ENCODE measurements around the gene OSBPL3.

Gene OSBPL3

DNA sequence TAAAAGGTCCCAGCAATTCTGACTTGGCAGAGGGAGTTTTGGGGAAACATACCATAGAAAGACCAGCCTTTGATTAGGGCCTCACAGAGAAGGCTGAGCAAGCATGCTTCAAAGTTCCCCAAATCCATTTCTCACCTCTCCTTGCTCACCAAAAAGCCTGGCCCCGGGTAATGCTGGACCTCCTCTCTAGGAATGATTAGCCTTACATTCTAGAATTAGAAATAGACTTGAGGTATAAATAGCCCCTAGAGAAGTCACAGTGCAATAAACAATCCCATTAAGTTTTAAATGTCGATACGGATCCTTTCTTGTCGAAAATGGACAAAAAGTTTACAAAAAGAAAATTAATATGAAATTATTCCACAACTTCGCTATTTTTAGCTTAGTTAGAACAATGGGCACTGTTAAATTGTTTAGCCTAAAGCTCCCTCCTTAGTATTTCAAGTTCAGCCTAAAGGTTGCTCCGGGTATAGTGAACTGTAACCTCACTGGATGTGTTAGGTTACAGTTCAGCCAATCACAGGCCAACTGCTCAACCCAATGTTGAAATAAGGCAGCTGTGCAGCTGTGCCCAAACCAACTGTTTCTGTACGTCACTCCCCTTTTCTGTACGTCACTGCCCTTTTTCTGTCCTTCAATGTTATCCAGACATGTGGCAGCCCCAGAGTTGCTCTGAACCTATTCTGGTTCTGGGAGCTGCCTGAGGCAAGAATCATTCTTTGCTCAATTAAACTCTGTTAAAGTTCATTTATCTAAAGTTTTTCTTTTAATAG is 214.8 kb downstream of the OSBPL3 start:
- Histone ChIP-seq H3K4me1 (ENCODE audit: insufficient read depth, low read length) (0 out of 2 replicates have a peak, but pooled peaks cover 2% of the 10 kb centered on the region), H3K36me3 (ENCODE audit: insufficient read depth, low read length) (no peaks in the 10 kb centered on the region), H3K9ac (ENCODE audit: low read depth, low read length) (no peak overlapping the region), H3K9me3 (ENCODE audit: control insufficient read depth, insufficient read depth, low read length) (no peaks in the 10 kb centered on the region)

GRCh38 chr7:24764011-24764410 is 216.0 kb downstream of the OSBPL3 start:
- Histone ChIP-seq H3K4me1 (ENCODE audit: insufficient read depth, low read length) (0 out of 2 replicates have a peak, but pooled peaks cover 2% of the 10 kb centered on the region), H3K9ac (ENCODE audit: low read depth, low read length) (no peak overlapping the region), H3K36me3 (ENCODE audit: insufficient read depth, low read length) (no peaks in the 10 kb centered on the region), H3K9me3 (ENCODE audit: control insufficient read depth, insufficient read depth, low read length) (no peaks in the 10 kb centered on the region)

DNA sequence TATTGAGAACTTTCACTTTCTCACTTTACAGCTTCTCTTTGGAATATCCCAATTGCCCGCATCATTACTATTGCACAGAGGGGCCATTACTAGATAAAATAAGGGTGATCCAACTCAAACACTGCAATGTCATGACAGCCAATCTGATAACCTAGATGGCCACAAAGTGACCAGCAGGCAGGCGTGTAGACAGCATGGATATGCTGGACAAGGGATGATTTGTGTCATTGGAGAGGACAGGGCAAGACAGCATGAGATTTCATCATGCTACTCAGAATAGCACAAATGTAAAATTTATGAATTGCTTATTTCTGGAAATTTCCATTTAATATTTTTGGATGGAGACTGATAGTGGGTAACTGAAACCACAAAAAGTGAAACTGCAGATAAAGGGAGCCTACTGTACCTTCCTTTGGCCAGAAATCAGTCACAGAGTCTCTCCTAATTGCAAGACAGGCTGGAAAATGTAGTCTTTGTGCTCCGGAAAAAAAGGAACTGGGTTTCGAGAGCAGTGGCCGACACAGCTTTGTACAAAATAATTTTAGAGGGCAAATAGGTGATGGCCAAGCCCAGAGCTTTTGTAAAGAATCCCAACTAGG is 216.6 kb downstream of the OSBPL3 start:
- H3K36me3 ChIP-seq (ENCODE audit: insufficient read depth, low read length) = no peaks in the 10 kb centered on the region
- H3K9ac ChIP-seq (ENCODE audit: low read depth, low read length) = no peak overlapping the region
- H3K4me1 ChIP-seq (ENCODE audit: insufficient read depth, low read length) = 0 out of 2 replicates have a peak, but pooled peaks cover 2% of the 10 kb centered on the region
- no peaks in the 10 kb centered on the region for H3K9me3 ChIP-seq (ENCODE audit: control insufficient read depth, insufficient read depth, low read length)

- Histone ChIP-seq H3K9me3 (ENCODE audit: control insufficient read depth, insufficient read depth, low read length) (no peaks in the 10 kb centered on the region), H3K36me3 (ENCODE audit: insufficient read depth, low read length) (no peaks in the 10 kb centered on the region), H3K4me1 (ENCODE audit: insufficient read depth, low read length) (no peaks in the 10 kb centered on the region), H3K9ac (ENCODE audit: low read depth, low read length) (no peak overlapping the region)
These were observed 217.2 kb downstream of the OSBPL3 start for GRCh38 chr7:24762771-24763170.

- no peaks in the 10 kb centered on the region for H3K36me3 ChIP-seq (ENCODE audit: insufficient read depth, low read length)
- H3K9me3 ChIP-seq (ENCODE audit: control insufficient read depth, insufficient read depth, low read length) = no peaks in the 10 kb centered on the region
- H3K4me1 ChIP-seq (ENCODE audit: insufficient read depth, low read length) = no peaks in the 10 kb centered on the region
- no peak overlapping the region for H3K9ac ChIP-seq (ENCODE audit: low read depth, low read length)
These were observed 219.0 kb downstream of the OSBPL3 start for GRCh38 chr7:24760968-24761367.

DNA sequence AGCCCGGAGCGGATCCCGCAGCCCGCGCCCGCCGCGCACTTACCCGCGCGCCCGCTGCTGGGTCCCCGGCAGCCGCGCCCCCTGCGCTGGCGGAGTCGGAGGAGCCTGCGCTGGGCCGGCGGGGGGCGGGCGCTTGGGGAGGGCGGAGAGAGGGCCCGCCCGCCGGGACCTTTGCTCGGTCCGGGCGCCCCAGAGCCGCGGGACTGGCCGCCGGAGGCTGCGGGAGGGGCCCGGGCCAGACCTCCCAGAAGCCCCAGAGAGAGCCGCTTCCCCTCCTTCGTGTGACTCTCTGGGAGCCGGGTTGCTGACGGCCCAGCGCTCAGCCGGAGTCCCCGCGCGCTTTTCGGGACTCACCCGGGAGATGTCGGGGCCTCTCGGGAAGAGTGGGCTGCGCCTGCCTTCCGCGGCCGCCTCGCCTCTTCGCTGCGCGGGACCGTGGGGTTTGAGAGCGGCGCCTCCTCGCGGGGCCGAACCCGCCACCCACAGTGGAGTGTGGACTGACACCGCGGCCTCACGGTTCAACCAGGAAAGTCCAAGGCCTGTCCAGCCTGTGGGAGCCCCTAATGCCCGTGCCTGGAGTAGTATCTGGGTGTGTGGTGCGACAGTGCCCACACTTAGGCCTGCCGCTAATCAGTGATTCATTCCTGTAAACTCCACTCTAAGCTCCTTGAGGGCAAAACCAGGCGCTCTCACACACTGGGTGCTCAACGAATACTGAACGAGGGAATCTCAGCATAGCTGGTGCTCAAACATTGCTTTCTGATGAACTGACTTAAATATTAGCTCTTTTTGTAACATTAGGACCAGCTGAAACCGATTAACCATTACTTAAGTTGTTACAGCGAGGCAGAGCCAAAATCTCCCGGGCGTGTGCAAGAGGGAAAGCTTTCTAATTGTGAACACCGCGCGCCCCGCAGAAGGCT is 222.4 kb downstream of the OSBPL3 start, which contains the start of gene GSDME:
GSDME (minus strand) TSS at position 112 of the 923 bp plus-strand sequence. CDS start 7,690 bp downstream, outside the sequence.
- H3K9ac ChIP-seq (ENCODE audit: low read depth, low read length) = peak within 1 kb of the TSS; percentile 76
- H3K4me1 ChIP-seq (ENCODE audit: insufficient read depth, low read length) = no peaks in the 10 kb centered on the region

GRCh38 chr7:24756545-24757352 is 223.2 kb downstream of the OSBPL3 start:
- Histone ChIP-seq H3K9me3 (ENCODE audit: control insufficient read depth, insufficient read depth, low read length) (no peaks in the 10 kb centered on the region), H3K9ac (ENCODE audit: low read depth, low read length) (peak overlapping the region; percentile 76), H3K36me3 (ENCODE audit: insufficient read depth, low read length) (no peaks in the 10 kb centered on the region), H3K4me1 (ENCODE audit: insufficient read depth, low read length) (no peaks in the 10 kb centered on the region)

More for the DNA sequence above, 222.4 kb downstream of the OSBPL3 start, which contains the start of gene GSDME:
- Histone ChIP-seq H3K36me3 (ENCODE audit: insufficient read depth, low read length) (no peaks in the 10 kb centered on the region), H3K9me3 (ENCODE audit: control insufficient read depth, insufficient read depth, low read length) (no peaks in the 10 kb centered on the region)

DNA sequence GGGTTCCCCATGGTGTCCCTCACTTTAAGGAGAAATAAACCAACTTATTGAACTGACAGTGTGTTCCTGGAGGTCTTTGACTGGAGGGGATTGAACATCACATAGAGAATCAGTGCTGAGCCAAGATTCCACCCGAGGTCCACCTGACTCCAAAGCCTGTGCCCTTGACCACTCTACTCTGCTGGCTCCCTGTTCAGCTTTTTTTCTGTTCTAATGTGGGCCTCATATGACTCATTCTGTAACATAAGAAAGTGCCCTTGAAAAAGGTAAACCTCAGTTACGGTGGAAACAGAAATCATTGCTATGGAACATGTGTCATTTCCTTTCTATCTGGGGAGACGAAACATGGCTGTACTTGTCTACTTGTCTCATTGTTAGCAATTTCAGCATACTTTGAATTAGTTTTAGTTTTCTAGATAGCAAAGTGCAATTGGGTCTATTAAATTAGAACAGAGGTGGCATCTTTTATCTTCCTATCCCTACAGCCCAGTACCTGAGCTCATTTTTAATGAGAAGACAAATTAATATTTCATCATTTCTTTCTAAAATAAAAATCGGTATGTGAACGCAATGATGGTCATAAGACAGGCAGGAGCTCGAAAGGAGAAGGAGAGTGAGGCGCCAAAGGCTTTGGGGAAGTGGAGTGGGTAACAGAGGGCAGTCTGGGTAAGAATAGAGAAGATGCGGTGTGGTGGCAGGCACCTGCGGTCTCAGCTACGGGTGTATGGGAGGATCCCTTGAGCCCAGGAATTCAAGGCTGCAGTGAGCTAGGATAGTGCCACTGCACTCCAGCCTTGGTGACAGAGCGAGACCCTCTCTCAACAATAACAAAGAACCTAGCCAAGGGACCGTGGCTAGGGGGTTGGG is 224.2 kb downstream of the OSBPL3 start:
- H3K36me3 ChIP-seq (ENCODE audit: insufficient read depth, low read length) = no peaks in the 10 kb centered on the region
- H3K9me3 ChIP-seq (ENCODE audit: control insufficient read depth, insufficient read depth, low read length) = no peaks in the 10 kb centered on the region
- no peak overlapping the region for H3K9ac ChIP-seq (ENCODE audit: low read depth, low read length)
- H3K4me1 ChIP-seq (ENCODE audit: insufficient read depth, low read length) = no peaks in the 10 kb centered on the region

DNA sequence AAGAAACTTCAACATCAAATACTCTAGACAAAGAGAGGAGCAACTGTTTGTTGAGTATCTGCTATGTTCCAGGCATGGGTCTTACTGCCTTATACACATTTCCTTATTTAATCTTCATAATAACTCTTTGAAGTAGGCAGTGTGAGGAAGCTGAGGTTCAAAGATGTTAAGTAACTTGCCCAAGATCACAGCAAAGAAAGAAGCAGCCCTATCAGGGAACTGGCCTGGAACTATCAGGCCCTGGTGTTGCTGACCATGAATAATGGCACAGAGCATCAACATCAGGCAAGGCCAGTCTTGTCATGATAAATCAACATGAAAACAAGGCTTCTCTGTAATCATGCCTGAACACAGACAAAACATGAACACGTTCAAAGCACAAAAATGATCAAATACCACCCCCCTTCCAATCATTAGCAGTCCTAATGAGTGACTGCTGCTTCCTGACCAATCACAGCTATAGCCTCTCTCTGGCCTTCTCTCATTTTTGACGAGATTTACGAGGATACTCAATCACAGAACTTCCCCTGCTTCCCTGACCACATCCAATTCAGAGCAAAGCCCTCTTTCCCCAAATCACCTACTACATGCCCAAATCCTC is 225.0 kb downstream of the OSBPL3 start:
- no peak overlapping the region for H3K9ac ChIP-seq (ENCODE audit: low read depth, low read length)
- H3K9me3 ChIP-seq (ENCODE audit: control insufficient read depth, insufficient read depth, low read length) = no peaks in the 10 kb centered on the region
- no peaks in the 10 kb centered on the region for H3K36me3 ChIP-seq (ENCODE audit: insufficient read depth, low read length)
- no peaks in the 10 kb centered on the region for H3K4me1 ChIP-seq (ENCODE audit: insufficient read depth, low read length)

- no peaks in the 10 kb centered on the region for H3K9me3 ChIP-seq (ENCODE audit: control insufficient read depth, insufficient read depth, low read length)
- H3K36me3 ChIP-seq (ENCODE audit: insufficient read depth, low read length) = no peaks in the 10 kb centered on the region
- no peaks in the 10 kb centered on the region for H3K4me1 ChIP-seq (ENCODE audit: insufficient read depth, low read length)
- no peak overlapping the region for H3K9ac ChIP-seq (ENCODE audit: low read depth, low read length)
These were observed 227.7 kb downstream of the OSBPL3 start for GRCh38 chr7:24752073-24752800.

DNA sequence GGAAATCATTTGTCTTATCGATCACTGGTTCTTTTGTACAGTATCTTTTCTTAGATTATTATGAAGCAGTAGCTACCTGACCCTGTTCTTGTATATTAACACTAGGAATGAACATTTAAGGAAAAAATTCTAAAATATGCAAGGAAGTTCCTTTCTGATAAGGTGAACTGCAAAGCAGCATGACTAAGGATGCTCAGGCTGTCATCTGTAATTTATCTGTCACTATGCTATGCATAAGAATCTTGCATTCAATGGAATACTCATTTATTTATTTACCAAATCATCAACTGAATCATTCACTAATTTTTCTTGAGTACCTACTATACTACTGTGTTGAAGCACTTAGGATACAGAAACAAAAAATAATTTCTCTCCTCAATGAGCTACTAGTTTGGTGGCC is 228.5 kb downstream of the OSBPL3 start:
- Histone ChIP-seq H3K4me1 (ENCODE audit: insufficient read depth, low read length) (no peaks in the 10 kb centered on the region), H3K36me3 (ENCODE audit: insufficient read depth, low read length) (no peaks in the 10 kb centered on the region), H3K9ac (ENCODE audit: low read depth, low read length) (no peak overlapping the region), H3K9me3 (ENCODE audit: control insufficient read depth, insufficient read depth, low read length) (no peaks in the 10 kb centered on the region)

DNA sequence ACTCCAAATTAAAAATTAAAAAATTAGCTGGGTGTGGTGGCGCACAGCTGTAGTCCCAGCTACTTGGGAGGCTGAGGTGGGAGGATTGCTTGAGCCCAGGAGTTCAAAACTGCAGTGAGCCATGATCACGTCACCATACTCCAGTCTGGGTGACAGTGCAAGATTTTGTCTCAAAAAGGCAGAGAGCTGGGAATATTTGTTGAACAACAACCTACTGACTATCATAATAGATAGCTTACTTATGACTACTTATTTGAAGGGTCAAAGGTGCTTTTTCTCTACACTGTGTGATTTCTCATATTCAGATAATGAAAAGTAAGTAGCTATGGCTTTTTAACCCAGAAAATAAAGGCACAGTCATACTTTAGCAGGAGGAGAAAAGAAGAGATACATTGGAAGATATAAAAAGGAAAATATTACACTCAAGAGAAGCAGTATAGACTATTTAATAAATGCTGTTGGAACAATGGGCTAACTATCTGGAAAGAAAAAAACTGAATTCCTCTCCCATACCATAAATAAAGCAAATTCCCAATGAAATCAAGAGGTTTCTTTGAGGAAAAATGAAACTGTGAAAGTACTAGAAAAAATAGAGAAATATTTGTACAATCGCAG is 229.4 kb downstream of the OSBPL3 start:
- no peaks in the 10 kb centered on the region for H3K9me3 ChIP-seq (ENCODE audit: control insufficient read depth, insufficient read depth, low read length)
- no peaks in the 10 kb centered on the region for H3K36me3 ChIP-seq (ENCODE audit: insufficient read depth, low read length)
- no peaks in the 10 kb centered on the region for H3K4me1 ChIP-seq (ENCODE audit: insufficient read depth, low read length)
- H3K9ac ChIP-seq (ENCODE audit: low read depth, low read length) = no peak overlapping the region

Measured in ES-I3 (cell line).